Sigmoid colon (tissue), 7 donors: ENCODE measurements around the gene LDLRAD1. TPM values are rescaled to one million over a fixed set of nuclear protein-coding genes. Genes with fewer than 3 reads are reported as not detected.

Experiments used
- DNase-seq: peaks from one replicate; pipeline ENCODE4 v3.0.0-alpha.2; 2019
- H3K27ac ChIP-seq, 4 donors: fragments of 200-600 bp; sonication (generic); one replicate each; pipeline ENCODE4 v1.5.1; 2016 to 2019; ENCODE audit warnings: mild to moderate bottlenecking in 1 of 4
- H3K27me3 ChIP-seq, 3 donors: fragments of 200-600 bp; sonication (generic); one replicate each; pipeline ENCODE4 v1.5.1; 2019; ENCODE audit warnings: mild to moderate bottlenecking in 1 of 3
- H3K36me3 ChIP-seq, 4 donors: fragments of 200-600 bp; sonication (generic); one replicate each; pipeline ENCODE4 v1.5.1; 2016 to 2019
- H3K4me1 ChIP-seq, 4 donors: fragments of 200-600 bp; sonication (generic); one replicate each; pipeline ENCODE4 v1.5.1; 2017 to 2019
- H3K4me3 ChIP-seq, 4 donors: fragments of 200-600 bp; sonication (generic); one replicate each; pipeline ENCODE4 v1.5.1; 2017 to 2019; ENCODE audit warnings: mild to moderate bottlenecking in 2 of 4, moderate library complexity in 1 of 4
- H3K9me3 ChIP-seq, 4 donors: fragments of 200-600 bp in 3 of 4; sonication (generic) in 3 of 4; one replicate each; pipeline versions ENCODE4 v1.5.1 to v1.6.1; 2013 to 2019
- CTCF ChIP-seq, 4 experiments: fragments of 450-650 bp in 3 of 4; fragments of 200-600 bp in 1 of 4; IDR thresholded peaks; one replicate each; pipeline ENCODE4 v1.5.1; 2016 to 2019; ENCODE audit warnings: antibody characterized with exemption in 4 of 4, mild to moderate bottlenecking in 3 of 4, moderate library complexity in 2 of 4
- EP300 ChIP-seq, 4 donors: sonication (generic); formaldehyde crosslinking; IDR thresholded peaks; one replicate each; pipeline ENCODE4 v1.6.1; 2017; ENCODE audit warnings: antibody characterized with exemption in 4 of 4
- POLR2A ChIP-seq, 2 donors: fragments of 450-650 bp; IDR thresholded peaks; one replicate each; pipeline ENCODE4 v1.6.1; 2016; ENCODE audit warnings: antibody characterized with exemption in 2 of 2, mild to moderate bottlenecking in 2 of 2, moderate library complexity in 2 of 2
- POLR2AphosphoS5 ChIP-seq, 4 donors: sonication (generic); formaldehyde crosslinking; IDR thresholded peaks; one replicate each; pipeline ENCODE4 v1.6.1; 2017; ENCODE audit warnings: antibody characterized with exemption in 4 of 4
- WGBS, 2 donors: extraction: QIAGEN DNeasy Blood & Tissue Kit; methylation state at CpG; one replicate each; pipeline ENCODE4 v1.1.7; 2013; 5-methylcytosine and 5-hydroxymethylcytosine counted together
- intact Hi-C: fragments of 100-400 bp; cut with DNase I; formaldehyde crosslinking; loops from one replicate; pipeline ENCODE4 v1.15.1; 2023
- polyA plus RNA-seq, 3 donors: library from polyadenylated mRNA; stranded (reverse); fragments of 200-250 nt; gene quantifications; one replicate each; pipeline ENCODE4 v1.2.3, GENCODE V29; 2013
- total RNA-seq, 4 donors: library from RNA; depleted of rRNA; stranded (reverse); fragments of >200 nt; gene quantifications; one replicate each; pipeline ENCODE4 v1.1.0, GENCODE V29; 2016
- donor health status: healthy with polysubstance abuse.
- donor health status: Bipolar disorder and iron deficiency.
- donor health status: healthy.

The LDLRAD1 gene
- total and polyA plus RNA-seq, 7 donors = not detected

GRCh38 chr1:54003249-54003646 lies 14.7 kb downstream of the LDLRAD1 start:
- Histone ChIP-seq H3K36me3 (no peaks in the 10 kb centered on the region), H3K27ac (no peak overlapping the region), H3K4me3 (no peak overlapping the region), H3K27me3 (no peaks in the 10 kb centered on the region), H3K4me1 (no peaks in the 10 kb centered on the region), H3K9me3 (no peaks in the 10 kb centered on the region)
- TF ChIP-seq POLR2A (IDR thresholded peaks at IDR 0.05) (no peak), POLR2AphosphoS5 (IDR thresholded peaks at IDR 0.05) (no peak), EP300 (IDR thresholded peaks at IDR 0.05) (no peak), CTCF (IDR thresholded peaks at IDR 0.05) (no peak)
- no peak for DNase-seq
- WGBS, 2 donors = 87 to 96% methylated on average over 12 of the region's 12 CpGs
- intact Hi-C loops = no loop called here

- Histone ChIP-seq H3K27me3 (no peaks in the 10 kb centered on the region), H3K27ac (no peak overlapping the region), H3K4me3 (no peak overlapping the region), H3K36me3 (no peaks in the 10 kb centered on the region), H3K9me3 (no peaks in the 10 kb centered on the region), H3K4me1 (no peaks in the 10 kb centered on the region)
- intact Hi-C loops = no loop called here
- WGBS, 2 donors = 59 to 87% methylated on average over 9 of the region's 9 CpGs
- no peak for DNase-seq
- no peak for TF ChIP-seq POLR2AphosphoS5 (IDR thresholded peaks at IDR 0.05)
- no peak for TF ChIP-seq EP300 (IDR thresholded peaks at IDR 0.05)
- no peak for TF ChIP-seq POLR2A (IDR thresholded peaks at IDR 0.05)
- TF ChIP-seq CTCF (IDR thresholded peaks at IDR 0.05) = no peak
Observed at GRCh38 chr1:54002544-54003248, 15.3 kb downstream of the LDLRAD1 start.

- DNase-seq = no peak
- Histone ChIP-seq H3K4me3 (no peak overlapping the region), H3K27ac (no peak overlapping the region), H3K27me3 (no peaks in the 10 kb centered on the region), H3K4me1 (no peaks in the 10 kb centered on the region), H3K36me3 (no peaks in the 10 kb centered on the region), H3K9me3 (no peaks in the 10 kb centered on the region)
- intact Hi-C loops = no loop called here
- 42 to 62% methylated on average over 3 of the region's 3 CpGs for WGBS, 2 donors
- TF ChIP-seq POLR2A (IDR thresholded peaks at IDR 0.05) = no peak
- no peak for TF ChIP-seq CTCF (IDR thresholded peaks at IDR 0.05)
- no peak for TF ChIP-seq POLR2AphosphoS5 (IDR thresholded peaks at IDR 0.05)
- TF ChIP-seq EP300 (IDR thresholded peaks at IDR 0.05) = no peak
Observed at GRCh38 chr1:54001591-54001990, 16.4 kb downstream of the LDLRAD1 start.

GRCh38 chr1:53999920-54000319 lies 18.1 kb downstream of the LDLRAD1 start:
- DNase-seq = no peak
- Histone ChIP-seq H3K9me3 (no peaks in the 10 kb centered on the region), H3K27ac (no peak overlapping the region), H3K27me3 (no peaks in the 10 kb centered on the region), H3K36me3 (no peaks in the 10 kb centered on the region), H3K4me3 (no peak overlapping the region), H3K4me1 (no peaks in the 10 kb centered on the region)
- no peak for TF ChIP-seq POLR2A (IDR thresholded peaks at IDR 0.05)
- TF ChIP-seq CTCF (IDR thresholded peaks at IDR 0.05) = no peak
- no peak for TF ChIP-seq POLR2AphosphoS5 (IDR thresholded peaks at IDR 0.05)
- intact Hi-C loops = no loop called here

- 88 to 90% methylated on average over 1 of the region's 1 CpG for WGBS, 2 donors
Observed at GRCh38 chr1:53998223-53998622, 19.8 kb downstream of the LDLRAD1 start.

More at GRCh38 chr1:53998223-53998622, 19.8 kb downstream of the LDLRAD1 start:
- H3K27me3 ChIP-seq = no peaks in the 10 kb centered on the region
- H3K4me1 ChIP-seq = no peaks in the 10 kb centered on the region
- intact Hi-C loops = no loop called here
- H3K4me3 ChIP-seq = no peak overlapping the region
- H3K36me3 ChIP-seq = no peaks in the 10 kb centered on the region
- DNase-seq = no peak
- no peaks in the 10 kb centered on the region for H3K9me3 ChIP-seq
- TF ChIP-seq POLR2A (IDR thresholded peaks at IDR 0.05) = no peak
- no peak overlapping the region for H3K27ac ChIP-seq
